Upper lobe of right lung (tissue), 1 donor: ENCODE data around the gene HS3ST2. TPM values are rescaled to one million over a fixed set of nuclear protein-coding genes. Genes with fewer than 3 reads are reported as not detected.
A peak's percentile ranks its signal among the peaks of the same experiment; 100 is the strongest.
"Not testable (repeated sequence)": the region's sequence is repeated elsewhere in the genome, so short reads cannot be mapped to it uniquely, and the experiment has no call there.

Source experiments
- ATAC-seq: fragments of 200-7000 bp; cut with Tn5 transposase; one replicate; pipeline ENCODE4 v1.9.1; 2020; ENCODE audit warnings: mild to moderate bottlenecking, moderate library complexity
- DNase-seq: peaks from one replicate; pipeline ENCODE4 v3.0.0-alpha.2; 2020
- H3K27ac ChIP-seq: fragments of 200-600 bp; one replicate; pipeline ENCODE4 v1.8.0; 2022
- H3K27me3 ChIP-seq: fragments of 200-600 bp; one replicate; pipeline ENCODE4 v1.8.0; 2022; ENCODE audit warnings: mild to moderate bottlenecking
- H3K36me3 ChIP-seq: fragments of 200-600 bp; one replicate; pipeline ENCODE4 v1.8.0; 2022
- H3K4me1 ChIP-seq: fragments of 200-600 bp; one replicate; pipeline ENCODE4 v1.8.0; 2022
- H3K4me3 ChIP-seq: fragments of 200-600 bp; one replicate; pipeline ENCODE4 v1.8.0; 2022; ENCODE audit warnings: mild to moderate bottlenecking
- H3K9me3 ChIP-seq: fragments of 200-600 bp; one replicate; pipeline ENCODE4 v1.8.0; 2022
- CTCF ChIP-seq: fragments of 200-600 bp; IDR thresholded peaks from one replicate; pipeline ENCODE4 v1.8.0; 2022; ENCODE audit warnings: antibody characterized with exemption
- intact Hi-C: fragments of 100-400 bp; cut with DNase I; formaldehyde crosslinking; loops from one replicate; pipeline ENCODE4 v1.11.0; 2022
- total RNA-seq: library from RNA; stranded (reverse); fragmentation: NEBNext Ultra II Directional; extraction: Animal tissue kit (Norgen Biotek cat#: 25700); gene quantifications from one replicate; pipeline ENCODE4 v1.2.1, GENCODE V29; 2021
- donor health status: DM: no; HTN: yes; CAD: no; lungs with severe emphysema.

HS3ST2 gene
- total RNA-seq, 1 donor from 2014 or later, result 9.6 TPM

DNA sequence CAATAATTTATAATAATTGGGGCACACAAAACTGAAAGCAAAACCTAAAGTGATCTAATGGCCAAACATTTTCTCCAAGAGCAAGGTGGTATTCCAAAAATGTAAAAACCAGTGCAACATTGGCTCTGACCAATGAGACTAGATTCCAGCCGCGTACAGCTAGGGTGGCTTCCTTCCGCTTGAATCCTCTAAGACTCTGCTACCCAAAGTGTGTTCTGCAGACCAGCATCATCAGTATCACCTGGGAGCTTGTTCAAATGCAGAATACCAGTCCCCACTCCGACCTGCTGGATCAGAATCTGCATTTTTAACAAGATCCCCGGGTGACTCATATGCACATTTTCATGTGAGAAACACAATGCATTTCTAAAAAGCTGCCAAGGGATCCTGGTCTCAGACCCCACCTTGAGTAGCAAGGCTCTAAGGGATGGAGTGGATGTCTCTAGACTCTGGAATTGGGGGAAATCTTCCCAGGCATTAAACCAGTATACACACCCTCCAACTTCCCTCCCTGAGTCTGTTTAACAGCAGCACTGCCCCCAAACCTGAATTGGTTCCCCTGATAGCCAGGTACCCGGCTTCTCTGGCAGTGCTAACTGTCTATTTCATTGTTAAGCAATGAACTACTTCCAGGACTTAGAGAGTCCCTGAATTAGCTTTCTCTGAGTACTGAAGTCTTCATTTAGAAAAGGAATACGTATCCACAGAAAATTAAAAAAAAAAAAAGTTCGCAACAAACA, 118.2 kb downstream of the HS3ST2 start:
- no peak for TF ChIP-seq CTCF
- no peaks in the 10 kb centered on the region for H3K36me3 ChIP-seq
- H3K9me3 ChIP-seq, result no peaks in the 10 kb centered on the region
- intact Hi-C loops, result no loop called here
- ATAC-seq, result no peak
- no peaks in the 10 kb centered on the region for H3K4me1 ChIP-seq
- DNase-seq, result no peak
- no peak overlapping the region for H3K4me3 ChIP-seq
- peaks cover 8% of the 10 kb centered on the region for H3K27me3 ChIP-seq
- H3K27ac ChIP-seq, result no peak overlapping the region

GRCh38 chr16:22933173-22933572, 119.2 kb downstream of the HS3ST2 start:
- no peaks in the 10 kb centered on the region for H3K9me3 ChIP-seq
- no peak for TF ChIP-seq CTCF
- H3K4me3 ChIP-seq, result no peak overlapping the region
- no peaks in the 10 kb centered on the region for H3K4me1 ChIP-seq
- intact Hi-C loops, result no loop called here
- no peak overlapping the region for H3K27ac ChIP-seq
- no peaks in the 10 kb centered on the region for H3K36me3 ChIP-seq
- H3K27me3 ChIP-seq, result peaks cover 8% of the 10 kb centered on the region
- DNase-seq (no peak), ATAC-seq (peak; percentile 53)

DNA sequence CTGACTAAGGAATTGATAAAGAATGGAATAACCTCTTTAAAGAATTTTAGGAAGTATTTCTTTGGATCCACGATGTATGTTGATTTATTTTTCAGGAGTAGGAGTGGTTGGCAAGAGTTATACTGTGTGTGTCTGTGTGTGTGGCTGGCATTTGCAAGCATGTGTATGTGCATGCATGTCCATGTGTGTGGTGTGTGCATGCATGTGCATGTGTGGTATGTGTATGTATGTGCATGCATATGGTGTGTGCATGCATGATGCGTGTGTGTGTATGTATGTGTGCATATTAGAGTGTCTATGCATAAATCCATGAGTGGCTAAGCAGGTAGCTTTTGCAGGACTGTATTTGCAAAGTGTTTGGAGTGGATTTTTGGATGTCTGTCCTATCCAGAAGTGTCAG, 120.8 kb downstream of the HS3ST2 start:
- intact Hi-C loops, result no loop called here
- DNase-seq, result no peak
- H3K9me3 ChIP-seq, result no peaks in the 10 kb centered on the region
- no peaks in the 10 kb centered on the region for H3K4me1 ChIP-seq
- peaks cover 8% of the 10 kb centered on the region for H3K27me3 ChIP-seq
- TF ChIP-seq CTCF, result no peak
- no peaks in the 10 kb centered on the region for H3K36me3 ChIP-seq
- no peak overlapping the region for H3K27ac ChIP-seq
- ATAC-seq, result no peak
- H3K4me3 ChIP-seq, result no peak overlapping the region

GRCh38 chr16:22937169-22937568, 123.2 kb downstream of the HS3ST2 start:
- DNase-seq, result no peak
- intact Hi-C loops, result no loop called here
- Histone ChIP-seq H3K4me3 (no peak overlapping the region), H3K27ac (no peak overlapping the region), H3K27me3 (peaks cover 3% of the 10 kb centered on the region), H3K36me3 (no peaks in the 10 kb centered on the region), H3K9me3 (no peaks in the 10 kb centered on the region), H3K4me1 (no peaks in the 10 kb centered on the region)
- no peak for TF ChIP-seq CTCF
- ATAC-seq, result no peak

- no peaks in the 10 kb centered on the region for H3K27me3 ChIP-seq
- DNase-seq (no peak), ATAC-seq (no peak)
Observed at GRCh38 chr16:22938647-22939046, 124.7 kb downstream of the HS3ST2 start.

DNA sequence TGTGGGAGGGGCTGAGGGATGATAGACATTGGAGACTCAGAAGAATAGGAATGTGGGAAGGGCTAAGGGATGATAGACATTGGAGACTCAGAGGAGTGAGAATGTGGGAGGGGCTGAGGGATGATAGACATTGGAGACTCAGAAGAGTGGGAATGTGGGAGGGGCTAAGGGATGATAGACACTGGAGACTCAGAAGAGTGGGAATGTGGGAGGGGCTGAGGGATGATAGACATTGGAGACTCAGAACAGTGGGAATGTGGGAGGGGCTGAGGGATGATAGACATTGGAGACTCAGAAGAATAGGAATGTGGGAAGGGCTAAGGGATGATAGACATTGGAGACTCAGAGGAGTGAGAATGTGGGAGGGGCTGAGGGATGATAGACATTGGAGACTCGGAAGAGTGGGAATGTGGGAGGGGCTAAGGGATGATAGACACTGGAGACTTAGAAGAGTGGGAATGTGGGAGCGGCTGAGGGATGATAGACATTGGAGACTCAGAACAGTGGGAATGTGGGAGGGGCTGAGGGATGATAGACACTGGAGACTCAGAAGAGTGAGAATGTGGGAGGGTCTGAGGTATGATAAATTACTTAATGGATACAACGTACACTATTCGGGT, 125.9 kb downstream of the HS3ST2 start:
- ATAC-seq, result not testable (repeated sequence)

More at GRCh38 chr16:22938647-22939046, 124.7 kb downstream of the HS3ST2 start:
- Histone ChIP-seq H3K4me1 (no peaks in the 10 kb centered on the region), H3K27ac (no peak overlapping the region), H3K36me3 (no peaks in the 10 kb centered on the region), H3K9me3 (no peaks in the 10 kb centered on the region), H3K4me3 (no peak overlapping the region)
- no peak for TF ChIP-seq CTCF
- intact Hi-C loops, result no loop called here

More for the DNA sequence above, 125.9 kb downstream of the HS3ST2 start:
- H3K9me3 ChIP-seq, H3K4me3 ChIP-seq, H3K27ac ChIP-seq, DNase-seq, H3K27me3 ChIP-seq, intact Hi-C loops, H3K4me1 ChIP-seq, H3K36me3 ChIP-seq: not testable (repeated sequence)
